ENCODE results near the gene TOM1L1.

Gene TOM1L1

GRCh38 chr17:54974759-54975158 is 74.1 kb downstream of the TOM1L1 start:
- intact Hi-C loops (cut with micrococcal nuclease): loop anchor here (10.0 kb wide), 1 partner anchor 780 kb away; the partner anchor contains the start of gene PCTP
- Mint-ChIP-seq H3K4me1 (ENCODE audit: low read depth) (no peaks in the 10 kb centered on the region), H3K36me3 (ENCODE audit: low read depth) (no peaks in the 10 kb centered on the region), H3K4me3 (no peak overlapping the region), H3K9me3 (no peaks in the 10 kb centered on the region), H3K27ac (no peak overlapping the region), H3K27me3 (no peaks in the 10 kb centered on the region)

- Mint-ChIP-seq H3K4me3 (no peak overlapping the region), H3K4me1 (ENCODE audit: low read depth) (no peaks in the 10 kb centered on the region), H3K27me3 (no peaks in the 10 kb centered on the region), H3K27ac (no peak overlapping the region), H3K9me3 (no peaks in the 10 kb centered on the region), H3K36me3 (ENCODE audit: low read depth) (no peaks in the 10 kb centered on the region)
- intact Hi-C loops (cut with micrococcal nuclease): loop anchor here (10.0 kb wide), 1 partner anchor 778 kb away; the partner anchor contains the start of gene PCTP
Measured at GRCh38 chr17:54976316-54976715, 75.7 kb downstream of the TOM1L1 start.

- no peaks in the 10 kb centered on the region for H3K36me3 Mint-ChIP-seq (ENCODE audit: low read depth)
- no peaks in the 10 kb centered on the region for H3K27me3 Mint-ChIP-seq
- no peak overlapping the region for H3K27ac Mint-ChIP-seq
- H3K4me1 Mint-ChIP-seq (ENCODE audit: low read depth): no peaks in the 10 kb centered on the region
- no peak overlapping the region for H3K4me3 Mint-ChIP-seq
- intact Hi-C loops (cut with micrococcal nuclease): loop anchor here (10.0 kb wide), 1 partner anchor 777 kb away; the partner anchor contains the start of gene PCTP
- no peaks in the 10 kb centered on the region for H3K9me3 Mint-ChIP-seq
Measured at GRCh38 chr17:54977744-54978143, 77.1 kb downstream of the TOM1L1 start.

- Mint-ChIP-seq H3K36me3 (ENCODE audit: low read depth) (no peaks in the 10 kb centered on the region), H3K4me3 (no peak overlapping the region), H3K9me3 (no peaks in the 10 kb centered on the region), H3K27me3 (no peaks in the 10 kb centered on the region), H3K27ac (no peak overlapping the region), H3K4me1 (ENCODE audit: low read depth) (no peaks in the 10 kb centered on the region)
- intact Hi-C loops (cut with micrococcal nuclease): loop anchor here (10.0 kb wide), 1 partner anchor 775 kb away; the partner anchor contains the start of gene PCTP
Measured at GRCh38 chr17:54979657-54980056, 79.0 kb downstream of the TOM1L1 start.

GRCh38 chr17:54980375-54980774 is 79.7 kb downstream of the TOM1L1 start:
- Mint-ChIP-seq H3K27ac (no peak overlapping the region), H3K9me3 (no peaks in the 10 kb centered on the region), H3K27me3 (no peaks in the 10 kb centered on the region), H3K4me3 (no peak overlapping the region), H3K36me3 (ENCODE audit: low read depth) (no peaks in the 10 kb centered on the region), H3K4me1 (ENCODE audit: low read depth) (no peaks in the 10 kb centered on the region)
- intact Hi-C loops (cut with micrococcal nuclease): no loop called here

- H3K36me3 Mint-ChIP-seq (ENCODE audit: low read depth): no peaks in the 10 kb centered on the region
- no peak overlapping the region for H3K27ac Mint-ChIP-seq
- no peak overlapping the region for H3K4me3 Mint-ChIP-seq
- H3K4me1 Mint-ChIP-seq (ENCODE audit: low read depth): no peaks in the 10 kb centered on the region
- H3K9me3 Mint-ChIP-seq: no peaks in the 10 kb centered on the region
- intact Hi-C loops (cut with micrococcal nuclease): no loop called here
- H3K27me3 Mint-ChIP-seq: no peaks in the 10 kb centered on the region
Measured at GRCh38 chr17:54982399-54982798, 81.7 kb downstream of the TOM1L1 start.

- no peak overlapping the region for H3K4me3 Mint-ChIP-seq
Measured at GRCh38 chr17:54983260-54983659, 82.6 kb downstream of the TOM1L1 start.

GRCh38 chr17:54985476-54985875 is 84.8 kb downstream of the TOM1L1 start:
- Mint-ChIP-seq H3K4me3 (no peak overlapping the region), H3K9me3 (no peaks in the 10 kb centered on the region), H3K27me3 (no peaks in the 10 kb centered on the region), H3K36me3 (ENCODE audit: low read depth) (no peaks in the 10 kb centered on the region), H3K4me1 (ENCODE audit: low read depth) (no peaks in the 10 kb centered on the region), H3K27ac (no peak overlapping the region)
- intact Hi-C loops (cut with micrococcal nuclease): no loop called here

More at GRCh38 chr17:54983260-54983659, 82.6 kb downstream of the TOM1L1 start:
- Mint-ChIP-seq H3K36me3 (ENCODE audit: low read depth) (no peaks in the 10 kb centered on the region), H3K9me3 (no peaks in the 10 kb centered on the region), H3K4me1 (ENCODE audit: low read depth) (no peaks in the 10 kb centered on the region), H3K27ac (no peak overlapping the region), H3K27me3 (no peaks in the 10 kb centered on the region)
- intact Hi-C loops (cut with micrococcal nuclease): no loop called here

GRCh38 chr17:54990118-54990517 is 89.5 kb downstream of the TOM1L1 start:
- H3K27me3 Mint-ChIP-seq: no peaks in the 10 kb centered on the region
- intact Hi-C loops (cut with micrococcal nuclease): loop anchor here (5.0 kb wide), 1 partner anchor 522 kb away; the partner anchor contains the start of gene SMIM36

GRCh38 chr17:54991567-54991966 is 90.9 kb downstream of the TOM1L1 start:
- intact Hi-C loops (cut with micrococcal nuclease): loop anchor here (5.0 kb wide), 1 partner anchor 521 kb away; the partner anchor contains the start of gene SMIM36
- Mint-ChIP-seq H3K4me3 (no peak overlapping the region), H3K4me1 (ENCODE audit: low read depth) (no peaks in the 10 kb centered on the region), H3K27ac (no peak overlapping the region), H3K27me3 (no peaks in the 10 kb centered on the region), H3K9me3 (no peaks in the 10 kb centered on the region), H3K36me3 (ENCODE audit: low read depth) (no peaks in the 10 kb centered on the region)

More at GRCh38 chr17:54990118-54990517, 89.5 kb downstream of the TOM1L1 start:
- H3K4me1 Mint-ChIP-seq (ENCODE audit: low read depth): no peaks in the 10 kb centered on the region
- no peak overlapping the region for H3K27ac Mint-ChIP-seq
- no peak overlapping the region for H3K4me3 Mint-ChIP-seq
- no peaks in the 10 kb centered on the region for H3K9me3 Mint-ChIP-seq
- no peaks in the 10 kb centered on the region for H3K36me3 Mint-ChIP-seq (ENCODE audit: low read depth)

GRCh38 chr17:54992797-54993639 is 92.4 kb downstream of the TOM1L1 start:
- no peak overlapping the region for H3K27ac Mint-ChIP-seq
- intact Hi-C loops (cut with micrococcal nuclease): loop anchor here (1.0 to 5.0 kb wide), 3 partner anchors 303 to 519 kb away; partner anchors contain the start of gene SMIM36
- no peaks in the 10 kb centered on the region for H3K9me3 Mint-ChIP-seq
- H3K4me3 Mint-ChIP-seq: no peak overlapping the region
- no peaks in the 10 kb centered on the region for H3K36me3 Mint-ChIP-seq (ENCODE audit: low read depth)
- H3K27me3 Mint-ChIP-seq: no peaks in the 10 kb centered on the region
- no peaks in the 10 kb centered on the region for H3K4me1 Mint-ChIP-seq (ENCODE audit: low read depth)

GRCh38 chr17:54996441-54996840 is 95.8 kb downstream of the TOM1L1 start:
- Mint-ChIP-seq H3K9me3 (no peaks in the 10 kb centered on the region), H3K4me1 (ENCODE audit: low read depth) (no peaks in the 10 kb centered on the region), H3K27me3 (no peaks in the 10 kb centered on the region), H3K36me3 (ENCODE audit: low read depth) (no peaks in the 10 kb centered on the region), H3K4me3 (no peak overlapping the region), H3K27ac (no peak overlapping the region)
- intact Hi-C loops (cut with micrococcal nuclease): no loop called here

GRCh38 chr17:55002458-55002857 is 101.8 kb downstream of the TOM1L1 start:
- no peak overlapping the region for H3K4me3 Mint-ChIP-seq
- H3K4me1 Mint-ChIP-seq (ENCODE audit: low read depth): no peaks in the 10 kb centered on the region
- no peaks in the 10 kb centered on the region for H3K27me3 Mint-ChIP-seq
- intact Hi-C loops (cut with micrococcal nuclease): no loop called here
- no peaks in the 10 kb centered on the region for H3K36me3 Mint-ChIP-seq (ENCODE audit: low read depth)
- H3K27ac Mint-ChIP-seq: no peak overlapping the region
- H3K9me3 Mint-ChIP-seq: no peaks in the 10 kb centered on the region

- no peaks in the 10 kb centered on the region for H3K36me3 Mint-ChIP-seq (ENCODE audit: low read depth)
- H3K27ac Mint-ChIP-seq: no peak overlapping the region
- H3K4me1 Mint-ChIP-seq (ENCODE audit: low read depth): no peaks in the 10 kb centered on the region
- no peaks in the 10 kb centered on the region for H3K27me3 Mint-ChIP-seq
- intact Hi-C loops (cut with micrococcal nuclease): no loop called here
- no peaks in the 10 kb centered on the region for H3K9me3 Mint-ChIP-seq
- no peak overlapping the region for H3K4me3 Mint-ChIP-seq
Measured at GRCh38 chr17:55004484-55004883, 103.8 kb downstream of the TOM1L1 start.

Data from dendritic cell treated with granulocyte-macrophage colony-stimulating factor and Interleukin-4, amounts not matched to agents 40 ng/mL and 50 ng/mL, for 4 days (primary cell).